Ishikawa (cell line): ENCODE measurements around the gene OSCP1.
A peak's percentile ranks its signal among the peaks of the same experiment; 100 is the strongest.

Experiments
- CEBPB ChIP-seq: IDR thresholded peaks from 2 replicates; pipeline ENCODE4 v1.6.1; 2012
- CREB1 ChIP-seq: IDR thresholded peaks from 2 replicates; pipeline ENCODE4 v1.6.1; 2012; ENCODE audit warnings: low read depth
- EGR1 ChIP-seq: IDR thresholded peaks from 2 replicates; pipeline ENCODE4 v1.6.1; 2012
- EP300 ChIP-seq: IDR thresholded peaks from 2 replicates; pipeline ENCODE4 v1.6.1; 2012; ENCODE audit warnings: borderline replicate concordance
- FOXM1 ChIP-seq: IDR thresholded peaks from 2 replicates; pipeline ENCODE4 v1.6.1; 2012; ENCODE audit warnings: low read depth, borderline replicate concordance
- NFIC ChIP-seq: IDR thresholded peaks from 2 replicates; pipeline ENCODE4 v1.6.1; 2012
- RAD21 ChIP-seq: IDR thresholded peaks from 2 replicates; pipeline ENCODE4 v1.6.1; 2012; ENCODE audit warnings: low read depth
- TAF1 ChIP-seq: IDR thresholded peaks from 2 replicates; pipeline ENCODE4 v1.6.1; 2012; ENCODE audit warnings: low read depth, mild to moderate bottlenecking
- TCF12 ChIP-seq: IDR thresholded peaks from 2 replicates; pipeline ENCODE4 v1.6.1; 2012; ENCODE audit warnings: low read depth
- TEAD4 ChIP-seq: IDR thresholded peaks from 2 replicates; pipeline ENCODE4 v1.6.1; 2012
- YY1 ChIP-seq: IDR thresholded peaks from 2 replicates; pipeline ENCODE4 v1.6.1; 2012; ENCODE audit warnings: low read depth
- ZBTB7A ChIP-seq: IDR thresholded peaks from 2 replicates; pipeline ENCODE4 v1.6.1; 2012; ENCODE audit warnings: low read depth
- TF ChIP-seq, protein P1 (sequence below): IDR thresholded peaks from 2 replicates; pipeline ENCODE4 v1.6.1; 2012; ENCODE audit warnings: low read depth, mild to moderate bottlenecking
- TF ChIP-seq, protein P2 (sequence below): IDR thresholded peaks from 2 replicates; pipeline ENCODE4 v1.6.1; 2012
- TF ChIP-seq, protein P3 (sequence below): IDR thresholded peaks from 2 replicates; pipeline ENCODE4 v1.6.1; 2012

Gene OSCP1

DNA sequence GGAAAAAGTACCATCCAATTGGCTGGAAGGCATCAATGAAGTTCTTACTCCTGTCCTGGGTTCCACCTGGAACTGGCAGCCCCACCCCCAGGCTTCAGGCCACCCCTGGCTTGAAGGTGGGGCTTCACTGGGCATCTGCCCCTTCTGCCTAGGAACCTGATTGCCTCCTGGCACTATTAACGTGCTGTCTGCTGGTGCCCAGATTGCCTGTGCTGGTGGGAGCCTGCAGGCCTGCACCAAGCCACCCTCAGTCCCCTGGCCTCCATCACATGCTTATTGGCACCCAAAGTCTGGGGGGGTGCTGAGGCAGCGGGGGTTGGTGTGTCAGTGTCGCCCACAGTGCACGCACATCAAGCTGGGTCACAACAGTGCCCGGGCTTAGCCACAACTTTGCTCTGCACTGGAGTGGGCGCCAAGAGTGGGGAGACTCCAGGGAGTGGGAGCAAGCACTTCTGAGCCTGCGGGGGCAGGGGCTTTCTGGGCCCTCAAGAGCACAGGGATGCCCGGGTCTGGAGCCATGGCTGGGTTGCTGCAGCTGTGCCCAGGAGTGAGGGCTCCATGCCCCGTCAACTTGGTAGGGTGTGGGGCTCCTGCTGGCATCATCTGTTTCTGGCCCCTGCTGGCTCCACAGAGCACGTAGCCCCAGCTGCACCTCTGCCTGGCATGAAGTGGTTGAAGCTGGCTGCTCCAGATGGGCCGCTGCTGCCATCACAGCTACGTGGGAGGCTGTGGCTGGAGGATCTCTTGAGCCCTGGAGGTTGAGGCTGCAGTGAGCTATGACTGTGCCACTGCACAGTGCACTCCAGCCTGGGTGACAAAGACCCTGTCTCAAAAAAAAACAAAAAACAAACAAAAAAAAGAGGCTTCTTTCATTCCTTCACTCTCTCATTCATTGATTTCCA lies 48.4 kb downstream of the OSCP1 start:
- TF ChIP-seq, protein P1, sequence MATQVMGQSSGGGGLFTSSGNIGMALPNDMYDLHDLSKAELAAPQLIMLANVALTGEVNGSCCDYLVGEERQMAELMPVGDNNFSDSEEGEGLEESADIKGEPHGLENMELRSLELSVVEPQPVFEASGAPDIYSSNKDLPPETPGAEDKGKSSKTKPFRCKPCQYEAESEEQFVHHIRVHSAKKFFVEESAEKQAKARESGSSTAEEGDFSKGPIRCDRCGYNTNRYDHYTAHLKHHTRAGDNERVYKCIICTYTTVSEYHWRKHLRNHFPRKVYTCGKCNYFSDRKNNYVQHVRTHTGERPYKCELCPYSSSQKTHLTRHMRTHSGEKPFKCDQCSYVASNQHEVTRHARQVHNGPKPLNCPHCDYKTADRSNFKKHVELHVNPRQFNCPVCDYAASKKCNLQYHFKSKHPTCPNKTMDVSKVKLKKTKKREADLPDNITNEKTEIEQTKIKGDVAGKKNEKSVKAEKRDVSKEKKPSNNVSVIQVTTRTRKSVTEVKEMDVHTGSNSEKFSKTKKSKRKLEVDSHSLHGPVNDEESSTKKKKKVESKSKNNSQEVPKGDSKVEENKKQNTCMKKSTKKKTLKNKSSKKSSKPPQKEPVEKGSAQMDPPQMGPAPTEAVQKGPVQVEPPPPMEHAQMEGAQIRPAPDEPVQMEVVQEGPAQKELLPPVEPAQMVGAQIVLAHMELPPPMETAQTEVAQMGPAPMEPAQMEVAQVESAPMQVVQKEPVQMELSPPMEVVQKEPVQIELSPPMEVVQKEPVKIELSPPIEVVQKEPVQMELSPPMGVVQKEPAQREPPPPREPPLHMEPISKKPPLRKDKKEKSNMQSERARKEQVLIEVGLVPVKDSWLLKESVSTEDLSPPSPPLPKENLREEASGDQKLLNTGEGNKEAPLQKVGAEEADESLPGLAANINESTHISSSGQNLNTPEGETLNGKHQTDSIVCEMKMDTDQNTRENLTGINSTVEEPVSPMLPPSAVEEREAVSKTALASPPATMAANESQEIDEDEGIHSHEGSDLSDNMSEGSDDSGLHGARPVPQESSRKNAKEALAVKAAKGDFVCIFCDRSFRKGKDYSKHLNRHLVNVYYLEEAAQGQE, result no peak
- TF ChIP-seq, protein P2, sequence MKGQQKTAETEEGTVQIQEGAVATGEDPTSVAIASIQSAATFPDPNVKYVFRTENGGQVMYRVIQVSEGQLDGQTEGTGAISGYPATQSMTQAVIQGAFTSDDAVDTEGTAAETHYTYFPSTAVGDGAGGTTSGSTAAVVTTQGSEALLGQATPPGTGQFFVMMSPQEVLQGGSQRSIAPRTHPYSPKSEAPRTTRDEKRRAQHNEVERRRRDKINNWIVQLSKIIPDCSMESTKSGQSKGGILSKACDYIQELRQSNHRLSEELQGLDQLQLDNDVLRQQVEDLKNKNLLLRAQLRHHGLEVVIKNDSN, result no peak
- TF ChIP-seq YY1 (no peak), EP300 (no peak), ZBTB7A (no peak), CREB1 (no peak)
- TF ChIP-seq, protein P3, sequence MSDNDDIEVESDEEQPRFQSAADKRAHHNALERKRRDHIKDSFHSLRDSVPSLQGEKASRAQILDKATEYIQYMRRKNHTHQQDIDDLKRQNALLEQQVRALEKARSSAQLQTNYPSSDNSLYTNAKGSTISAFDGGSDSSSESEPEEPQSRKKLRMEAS, result no peak

DNA sequence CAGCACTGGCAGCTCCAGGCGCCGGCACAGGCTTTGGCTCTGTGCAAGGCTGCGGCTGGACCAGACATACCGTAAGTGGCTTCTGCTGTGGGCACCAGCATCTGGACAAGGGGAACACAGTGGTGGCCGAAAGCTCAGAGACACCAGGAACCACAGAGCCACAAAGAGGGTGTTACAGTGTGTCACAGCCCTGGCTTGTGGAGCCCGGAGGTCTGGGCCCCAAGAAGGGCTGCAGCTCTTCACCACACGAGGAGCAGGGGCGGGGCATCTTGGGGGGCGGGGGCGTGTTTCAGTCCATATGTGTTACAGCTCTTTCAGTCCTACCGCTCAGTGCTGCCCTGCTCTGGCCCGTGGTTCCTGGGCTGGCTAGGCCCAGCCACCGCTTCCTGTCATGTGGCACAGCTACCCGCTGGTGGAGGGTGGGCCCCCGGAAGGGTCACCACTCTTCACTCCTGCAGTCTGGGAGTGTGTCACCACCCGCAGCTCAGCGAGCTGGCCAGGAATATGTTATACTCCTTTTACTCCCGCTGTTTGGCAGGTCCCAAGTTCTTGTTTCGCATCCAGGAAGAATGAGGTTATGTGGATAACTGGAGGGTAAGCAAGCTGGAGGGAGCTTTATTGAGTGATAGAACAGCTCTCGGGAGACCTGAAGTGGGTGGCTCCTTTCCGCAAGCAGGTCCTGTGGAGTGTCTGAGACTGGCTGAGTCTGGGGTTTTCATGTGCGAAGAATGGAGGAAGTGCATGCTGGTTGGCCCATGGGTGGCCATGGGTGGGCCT lies 49.2 kb downstream of the OSCP1 start:
- TF ChIP-seq EP300 (no peak), TEAD4 (no peak), CREB1 (no peak), NFIC (no peak), RAD21 (no peak), EGR1 (no peak), YY1 (no peak), TAF1 (no peak), CEBPB (no peak), ZBTB7A (no peak)
- TF ChIP-seq, protein P2, result no peak
- TF ChIP-seq, protein P1, result no peak
- TF ChIP-seq, protein P3, result no peak

DNA sequence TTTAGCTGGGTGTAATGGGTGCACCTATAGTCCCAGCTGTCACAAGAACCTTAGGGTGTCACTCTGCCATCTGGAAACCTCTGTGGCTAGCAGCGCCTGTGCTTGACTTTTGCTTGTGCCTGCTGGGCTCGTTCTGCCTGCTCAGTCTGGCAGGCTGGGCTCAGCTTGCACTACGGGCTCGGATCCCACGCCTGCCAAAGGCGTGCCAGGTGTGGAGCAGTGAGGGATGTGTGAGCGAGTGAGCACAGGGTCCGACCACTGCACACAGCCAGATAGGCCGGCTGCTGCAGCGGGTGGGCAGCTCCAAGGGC lies 49.8 kb downstream of the OSCP1 start:
- no peak for TF ChIP-seq RAD21
- TF ChIP-seq EGR1, result no peak
- TF ChIP-seq ZBTB7A, result no peak

DNA sequence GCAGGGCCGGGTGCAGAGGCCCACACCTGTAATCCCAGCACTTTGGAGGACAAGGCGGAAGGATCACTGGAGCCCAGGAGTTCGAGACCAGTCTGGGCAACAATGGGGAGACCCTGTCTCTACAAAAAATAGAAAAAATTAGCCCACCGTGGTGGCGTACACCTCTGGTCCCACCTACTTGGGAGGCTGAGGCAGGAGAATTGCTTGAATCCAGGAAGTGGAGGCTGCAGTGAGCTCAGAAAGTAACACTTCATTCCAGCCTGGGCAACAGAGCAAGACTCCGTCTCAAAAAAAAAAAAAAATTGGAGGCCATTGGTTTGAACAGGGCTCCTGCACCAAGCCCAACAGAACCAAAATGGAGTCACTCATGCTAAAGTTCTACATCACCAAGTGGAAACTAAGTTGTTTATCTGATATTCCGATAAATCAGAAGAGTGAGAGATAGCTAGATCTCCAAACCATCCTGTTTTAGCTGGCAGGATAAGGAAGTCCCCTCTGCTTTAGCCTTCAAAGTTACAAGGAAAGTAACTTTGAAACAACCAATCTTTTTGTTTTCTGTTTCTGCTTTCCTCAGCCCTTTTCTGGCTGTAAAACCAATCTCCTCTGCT lies 51.8 kb downstream of the OSCP1 start:
- TF ChIP-seq TCF12 (no peak), CEBPB (no peak), NFIC (no peak), RAD21 (no peak), ZBTB7A (no peak), EGR1 (no peak), FOXM1 (no peak), YY1 (no peak)

DNA sequence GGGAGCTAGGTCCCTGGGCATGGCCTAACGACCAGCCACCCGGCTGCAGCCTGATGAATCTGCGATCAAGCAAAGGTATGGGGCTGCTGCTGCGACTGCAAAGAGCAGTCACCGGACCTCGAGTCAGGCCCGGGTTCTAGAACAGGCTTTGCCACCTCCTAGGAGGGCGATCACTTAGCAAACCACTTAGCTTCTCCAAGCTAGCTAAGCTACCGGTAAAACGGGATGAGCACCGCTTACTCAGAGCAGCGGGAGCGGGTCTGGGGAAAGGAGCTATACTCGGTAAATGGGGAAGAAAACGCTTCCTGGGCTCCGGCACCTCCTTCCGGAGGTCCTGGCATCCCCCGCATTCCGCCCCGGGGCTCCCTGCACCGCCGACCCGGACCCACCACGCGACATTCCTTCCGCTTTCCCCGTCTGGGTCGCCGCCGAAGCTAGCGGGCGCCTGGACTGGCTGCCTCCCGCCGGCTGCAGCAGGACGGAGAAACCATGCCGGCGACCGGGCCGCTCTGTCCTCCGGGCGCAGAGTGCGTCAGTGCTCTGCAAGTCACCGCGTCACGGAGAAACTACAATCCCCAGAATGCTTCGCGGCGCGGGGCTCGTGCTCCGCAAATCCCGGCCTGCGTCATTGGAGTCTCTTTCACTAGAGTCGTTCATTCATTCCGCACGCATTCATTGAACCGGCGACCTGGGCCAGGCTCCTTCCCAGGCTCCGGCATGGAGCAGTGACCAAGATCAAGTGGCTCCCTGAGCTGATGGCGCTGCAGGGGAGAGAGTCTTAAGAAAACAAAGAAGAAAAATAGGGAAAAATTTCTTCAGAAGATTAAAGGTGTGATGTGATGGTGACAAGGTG lies 52.6 kb downstream of the OSCP1 start, which contains the start of gene LSM10:
Gene LSM10, minus strand, starts transcription at position 531 of the 853 bp plus-strand sequence. CDS start 3,779 bp downstream, outside the sequence.
- TF ChIP-seq CREB1 (peak; percentile 75), CEBPB (no peak), EP300 (no peak; the same call in 1 of the 2 replicates), NFIC (no peak), FOXM1 (no peak), ZBTB7A (peak; percentile 38; the same call in 1 of the 2 replicates), TCF12 (peak; percentile 31; the same call in 1 of the 2 replicates), TEAD4 (peak; percentile 42), EGR1 (0 out of 2 replicates have a peak, but pooled peaks have one; percentile 13), TAF1 (peak; percentile 95), YY1 (peak; percentile 78), RAD21 (no peak)
- TF ChIP-seq, protein P1, result no peak
- TF ChIP-seq, protein P2, result peak; percentile 74
- TF ChIP-seq, protein P3, result peak; percentile 77
